Spleen (tissue), 11 donors: ENCODE measurements around the gene ZNF462. TPM values are rescaled to one million over a fixed set of nuclear protein-coding genes. Genes with fewer than 3 reads are reported as not detected.

ENCODE experiments used
- DNase-seq: peaks from one replicate; pipeline ENCODE4 v3.0.0-alpha.2; 2020
- H3K27ac ChIP-seq, 8 donors: fragments of 200-600 bp; sonication (generic) in 7 of 8; 1 replicate in 4 of 8; 2 replicates in 4 of 8; pipeline versions ENCODE4 v1.5.0 to v1.8.0; 2016 to 2021; ENCODE audit warnings: inconsistent platforms in 4 of 8, mild to moderate bottlenecking in 4 of 8, moderate library complexity in 1 of 8
- H3K27me3 ChIP-seq, 7 donors: fragments of 200-600 bp; sonication (generic) in 6 of 7; replicated peaks in 1 of 7; 1 replicate in 4 of 7; 2 replicates in 3 of 7; pipeline versions ENCODE4 v1.5.0 to v1.8.0; 2016 to 2021; ENCODE audit warnings: inconsistent platforms in 3 of 7, mild to moderate bottlenecking in 1 of 7
- H3K36me3 ChIP-seq, 6 donors: fragments of 200-600 bp; sonication (generic) in 5 of 6; 1 replicate in 4 of 6; 2 replicates in 2 of 6; pipeline versions ENCODE4 v1.5.0 to v1.8.0; 2016 to 2021; ENCODE audit warnings: inconsistent platforms in 2 of 6
- H3K4me1 ChIP-seq, 6 donors: fragments of 200-600 bp; sonication (generic) in 5 of 6; 1 replicate in 3 of 6; 2 replicates in 3 of 6; pipeline versions ENCODE4 v1.5.0 to v1.8.0; 2016 to 2021; ENCODE audit warnings: inconsistent platforms in 3 of 6
- H3K4me3 ChIP-seq, 8 donors: fragments of 200-600 bp; sonication (generic) in 7 of 8; 1 replicate in 4 of 8; 2 replicates in 4 of 8; pipeline versions ENCODE4 v1.5.0 to v1.8.0; 2016 to 2021; ENCODE audit warnings: inconsistent platforms in 4 of 8, mild to moderate bottlenecking in 4 of 8, moderate library complexity in 2 of 8
- H3K9me3 ChIP-seq, 8 donors: fragments of 200-600 bp; sonication (generic) in 7 of 8; 1 replicate in 4 of 8; 2 replicates in 4 of 8; pipeline versions ENCODE4 v1.5.0 to v1.8.0; 2016 to 2021; ENCODE audit warnings: inconsistent platforms in 4 of 8
- POLR2A ChIP-seq, 3 donors: fragments of 450-650 bp; IDR thresholded peaks; one replicate each; pipeline ENCODE4 v1.5.1; 2017; ENCODE audit warnings: antibody characterized with exemption in 3 of 3, mild to moderate bottlenecking in 1 of 3
- POLR2AphosphoS5 ChIP-seq, 3 donors: sonication (generic); formaldehyde crosslinking; IDR thresholded peaks; one replicate each; pipeline ENCODE4 v1.5.1; 2017; ENCODE audit warnings: antibody characterized with exemption in 3 of 3
- WGBS, 5 donors: extraction: QIAGEN DNeasy Blood & Tissue Kit in 3 of 5; methylation state at CpG; one replicate each; pipeline versions ENCODE4 v1.1.5 to v1.1.7; 2013 to 2018; 5-methylcytosine and 5-hydroxymethylcytosine counted together
- intact Hi-C: fragments of 100-400 bp; cut with DNase I; formaldehyde crosslinking; loops from one replicate; pipeline ENCODE4 v1.15.0; 2023; ENCODE audit warnings: low total_unique reads
- polyA plus RNA-seq, 3 donors: library from polyadenylated mRNA; stranded (reverse); fragments of 200-250 nt; gene quantifications; one replicate each; pipeline ENCODE4 v1.2.1, GENCODE V29; 2013
- total RNA-seq, 7 donors: library from RNA; depleted of rRNA in 3 of 7; stranded (reverse); fragments of >200 nt in 3 of 7; fragmentation: NEBNext Ultra II Directional in 4 of 7; extraction: Animal tissue kit (Norgen Biotek cat#: 25700) in 4 of 7; gene quantifications; one replicate each; pipeline versions ENCODE4 v1.1.0 to v1.2.1, GENCODE V29; 2016 to 2021
- TF ChIP-seq, protein P1 (sequence below), 11 experiments: fragments of 200-600 bp in 7 of 11; fragments of 450-650 bp in 4 of 11; sonication (generic) in 4 of 11; IDR thresholded peaks in 8 of 11; conservative IDR thresholded peaks in 3 of 11; 1 replicate in 7 of 11; 2 replicates in 4 of 11; pipeline versions ENCODE4 v1.4.0 to v1.8.0; 2016 to 2021; ENCODE audit warnings: antibody characterized with exemption in 11 of 11, inconsistent platforms in 4 of 11, mild to moderate bottlenecking in 1 of 11
- donor health status: healthy with polysubstance abuse.
- donor health status: DM: no; HTN: no; CAD: no; lungs with moderate emphysema.
- donor health status: DM: no; HTN: no; CAD: no.
- donor health status: Bipolar disorder and iron deficiency.
- donor health status: healthy.
- donor health status: DM: no; HTN: no; CAD: no.
- donor health status: DM: yes; HTN: yes; CAD: no.

Gene ZNF462
- total and polyA plus RNA-seq, 10 donors = 0.36 to 38.9 (median 20.3) TPM

DNA sequence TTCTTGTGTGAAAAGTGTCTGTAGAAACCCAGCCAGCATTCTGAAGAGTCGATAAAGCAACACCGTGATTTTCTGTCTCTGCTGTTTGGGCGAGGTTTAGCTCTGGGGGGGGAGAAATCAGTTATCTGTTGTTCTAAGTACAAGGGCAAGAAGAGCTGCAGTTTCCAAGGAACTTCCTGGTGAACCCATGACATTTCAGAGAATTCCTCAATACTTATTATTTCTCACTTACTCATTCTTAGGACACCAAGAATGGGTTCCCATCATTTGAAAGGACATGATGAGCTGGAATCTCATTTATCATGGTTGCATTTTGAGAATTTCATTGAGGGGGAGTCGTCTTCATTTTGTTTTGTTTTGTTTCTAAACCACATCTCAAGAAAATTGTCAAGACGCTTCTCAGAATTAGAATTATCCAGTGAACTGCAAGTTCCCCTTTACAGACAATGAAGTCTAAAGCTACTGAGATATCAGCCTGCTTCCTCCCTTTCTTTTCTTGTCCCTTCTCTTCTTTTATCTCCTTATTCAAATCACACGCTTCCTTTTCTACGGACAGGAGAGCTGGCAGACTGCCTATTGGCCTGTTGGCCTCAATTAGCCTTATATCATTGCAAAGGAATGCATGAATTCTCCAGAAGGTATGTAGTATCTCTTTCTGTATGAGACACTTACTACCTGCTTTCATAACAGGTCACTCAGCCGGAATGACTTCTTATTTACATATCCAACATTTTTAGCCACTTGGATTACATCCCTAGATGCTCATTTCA is 53.7 kb downstream of the ZNF462 start:
- no peak overlapping the region for H3K27ac ChIP-seq
- no peaks in the 10 kb centered on the region for H3K36me3 ChIP-seq
- 53 to 64% (median 54%) methylated on average over 8 of the region's 8 CpGs for WGBS, 5 donors
- H3K9me3 ChIP-seq = no peaks in the 10 kb centered on the region
- H3K4me1 ChIP-seq = peaks cover 0 to 14% (median 2%) of the 10 kb centered on the region in 6 donors
- no peak for DNase-seq
- TF ChIP-seq, protein P1, sequence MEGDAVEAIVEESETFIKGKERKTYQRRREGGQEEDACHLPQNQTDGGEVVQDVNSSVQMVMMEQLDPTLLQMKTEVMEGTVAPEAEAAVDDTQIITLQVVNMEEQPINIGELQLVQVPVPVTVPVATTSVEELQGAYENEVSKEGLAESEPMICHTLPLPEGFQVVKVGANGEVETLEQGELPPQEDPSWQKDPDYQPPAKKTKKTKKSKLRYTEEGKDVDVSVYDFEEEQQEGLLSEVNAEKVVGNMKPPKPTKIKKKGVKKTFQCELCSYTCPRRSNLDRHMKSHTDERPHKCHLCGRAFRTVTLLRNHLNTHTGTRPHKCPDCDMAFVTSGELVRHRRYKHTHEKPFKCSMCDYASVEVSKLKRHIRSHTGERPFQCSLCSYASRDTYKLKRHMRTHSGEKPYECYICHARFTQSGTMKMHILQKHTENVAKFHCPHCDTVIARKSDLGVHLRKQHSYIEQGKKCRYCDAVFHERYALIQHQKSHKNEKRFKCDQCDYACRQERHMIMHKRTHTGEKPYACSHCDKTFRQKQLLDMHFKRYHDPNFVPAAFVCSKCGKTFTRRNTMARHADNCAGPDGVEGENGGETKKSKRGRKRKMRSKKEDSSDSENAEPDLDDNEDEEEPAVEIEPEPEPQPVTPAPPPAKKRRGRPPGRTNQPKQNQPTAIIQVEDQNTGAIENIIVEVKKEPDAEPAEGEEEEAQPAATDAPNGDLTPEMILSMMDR (IDR thresholded peaks at IDR 0.05 in 8 of 11, conservative IDR thresholded peaks at IDR 0.05 in 3 of 11) = no peak
- no peak for TF ChIP-seq POLR2A (IDR thresholded peaks at IDR 0.05)
- no peak for TF ChIP-seq POLR2AphosphoS5 (IDR thresholded peaks at IDR 0.05)
- no peaks in the 10 kb centered on the region for H3K27me3 ChIP-seq
- H3K4me3 ChIP-seq = no peak overlapping the region
- intact Hi-C loops = no loop called here

DNA sequence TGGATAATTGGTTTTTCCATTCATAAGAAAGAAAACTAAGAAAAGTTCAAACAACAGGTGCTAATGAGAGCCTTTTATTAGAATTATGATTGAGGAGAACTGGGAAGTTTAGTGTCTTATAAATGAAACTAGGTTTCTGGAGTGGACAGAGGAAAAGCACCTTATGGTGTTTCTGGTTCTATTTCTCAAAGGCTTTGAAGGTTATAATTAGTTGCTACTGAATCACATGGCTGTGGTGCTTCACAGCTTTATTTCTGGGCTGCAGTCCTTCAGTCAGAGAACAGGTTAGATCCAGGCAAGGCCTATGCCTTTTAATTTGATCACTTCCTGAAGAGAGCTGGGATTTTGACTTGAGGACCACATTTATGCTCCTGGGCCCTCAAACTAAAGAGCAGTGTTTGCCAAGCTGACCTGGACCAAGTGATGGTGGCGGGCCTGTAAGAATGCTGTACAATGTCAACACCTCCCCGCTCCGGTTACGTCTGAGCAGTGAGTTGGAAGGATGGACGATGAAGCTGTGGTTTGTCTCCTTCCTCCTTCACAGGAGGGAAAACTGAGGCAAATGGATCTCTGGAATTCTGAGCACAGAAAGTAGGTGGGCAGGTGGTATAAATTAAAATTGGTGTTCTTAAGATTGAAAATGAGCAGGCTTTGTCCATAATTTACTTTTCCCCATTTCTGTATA is 56.0 kb downstream of the ZNF462 start:
- Histone ChIP-seq H3K27ac (no peak overlapping the region), H3K36me3 (peaks cover 0 to 3% (median under 1%) of the 10 kb centered on the region in 6 donors), H3K4me1 (peaks cover 0 to 14% (median 2%) of the 10 kb centered on the region in 6 donors), H3K27me3 (no peaks in the 10 kb centered on the region), H3K9me3 (no peaks in the 10 kb centered on the region), H3K4me3 (no peak overlapping the region)
- no peak for DNase-seq
- WGBS, 5 donors = 90 to 98% (median 95%) methylated on average over 5 of the region's 5 CpGs
- intact Hi-C loops = no loop called here
- TF ChIP-seq, protein P1 (IDR thresholded peaks at IDR 0.05 in 8 of 11, conservative IDR thresholded peaks at IDR 0.05 in 3 of 11) = no peak
- TF ChIP-seq POLR2A (IDR thresholded peaks at IDR 0.05) = no peak
- TF ChIP-seq POLR2AphosphoS5 (IDR thresholded peaks at IDR 0.05) = no peak

DNA sequence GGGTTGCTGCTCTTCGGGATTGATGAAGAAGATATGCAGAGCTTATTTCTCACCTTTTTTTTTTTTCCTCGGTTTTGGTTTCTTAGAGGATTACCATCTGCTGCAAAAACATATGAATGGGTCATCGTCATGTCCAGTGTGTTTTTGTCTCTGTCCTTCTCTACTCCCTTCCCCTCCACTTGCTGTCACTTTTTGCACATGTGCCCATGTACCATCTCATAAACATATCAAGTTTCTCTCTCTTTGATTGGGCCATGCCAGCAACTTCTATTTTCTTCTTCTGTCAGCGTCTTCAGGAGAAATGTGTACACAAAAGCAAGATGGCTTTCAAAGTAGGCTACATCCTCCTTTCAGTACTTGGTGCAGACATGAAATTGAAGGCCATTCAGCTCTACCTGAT is 57.1 kb downstream of the ZNF462 start:
- 81 to 89% (median 87%) methylated on average over 4 of the region's 4 CpGs for WGBS, 5 donors
- intact Hi-C loops = no loop called here

More for the DNA sequence above, 57.1 kb downstream of the ZNF462 start:
- Histone ChIP-seq H3K27ac (no peak overlapping the region), H3K36me3 (peaks cover 0 to 14% (median 3%) of the 10 kb centered on the region in 6 donors), H3K4me1 (peaks cover 0 to 14% (median 2%) of the 10 kb centered on the region in 6 donors), H3K9me3 (no peaks in the 10 kb centered on the region), H3K27me3 (no peaks in the 10 kb centered on the region), H3K4me3 (no peak overlapping the region)
- DNase-seq = no peak
- TF ChIP-seq, protein P1 (IDR thresholded peaks at IDR 0.05 in 8 of 11, conservative IDR thresholded peaks at IDR 0.05 in 3 of 11) = no peak
- TF ChIP-seq POLR2AphosphoS5 (IDR thresholded peaks at IDR 0.05) (no peak), POLR2A (IDR thresholded peaks at IDR 0.05) (no peak)
